ENCODE measurements around the gene C1orf159.

DNA sequence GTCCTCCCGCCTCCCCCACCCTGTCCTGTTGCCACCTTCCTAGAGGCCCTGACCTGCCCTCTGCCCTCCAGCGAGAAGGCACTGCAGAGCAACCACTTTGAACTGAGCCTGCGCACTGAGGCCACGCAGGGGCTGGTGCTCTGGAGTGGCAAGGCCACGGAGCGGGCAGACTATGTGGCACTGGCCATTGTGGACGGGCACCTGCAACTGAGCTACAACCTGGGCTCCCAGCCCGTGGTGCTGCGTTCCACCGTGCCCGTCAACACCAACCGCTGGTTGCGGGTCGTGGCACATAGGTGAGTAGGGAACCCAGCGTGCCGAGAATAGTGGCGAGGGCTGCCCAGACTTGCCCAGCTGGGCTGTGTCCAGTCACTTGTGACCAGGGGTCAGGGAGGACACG lies 62.2 kb downstream of the C1orf159 start:
- TF ChIP-seq GATA2 (IDR thresholded peaks at IDR 0.05; ENCODE audit: low read depth, low read length) (no peak), GATA3 (IDR thresholded peaks at IDR 0.05; ENCODE audit: low read depth, low read length) (no peak)

Measured in SH-SY5Y (cell line).